HG02798 (cell line): ENCODE results near the gene SLC38A3.

Source experiments
- ATAC-seq: cut with Tn5 transposase; IDR thresholded peaks from one replicate; pipeline ENCODE4 v1.9.1; 2021; ENCODE audit warnings: mild to moderate bottlenecking; ENCODE audit not compliant: unreplicated experiment, poor library complexity

Gene SLC38A3

GRCh38 chr3:50168791-50169190 is 36.3 kb upstream of the SLC38A3 start:
- ATAC-seq = no peak

GRCh38 chr3:50169232-50169832 is 35.7 kb upstream of the SLC38A3 start:
- no peak for ATAC-seq

GRCh38 chr3:50169858-50170257 is 35.2 kb upstream of the SLC38A3 start:
- no peak for ATAC-seq

- no peak for ATAC-seq
Observed at GRCh38 chr3:50170689-50171088, 34.4 kb upstream of the SLC38A3 start.

GRCh38 chr3:50171540-50172301 is 33.4 kb upstream of the SLC38A3 start:
- no peak for ATAC-seq

GRCh38 chr3:50172626-50173220 is 32.3 kb upstream of the SLC38A3 start:
- no peak for ATAC-seq

GRCh38 chr3:50173685-50174516 is 31.2 kb upstream of the SLC38A3 start:
- no peak for ATAC-seq

GRCh38 chr3:50174517-50174895 is 30.6 kb upstream of the SLC38A3 start:
- no peak for ATAC-seq

GRCh38 chr3:50174947-50175524 is 30.0 kb upstream of the SLC38A3 start:
- no peak for ATAC-seq

- no peak for ATAC-seq
Observed at GRCh38 chr3:50177346-50177745, 27.7 kb upstream of the SLC38A3 start.

GRCh38 chr3:50179710-50180109 is 25.4 kb upstream of the SLC38A3 start:
- ATAC-seq = no peak

- ATAC-seq = no peak
Observed at GRCh38 chr3:50181985-50182384, 23.1 kb upstream of the SLC38A3 start.

GRCh38 chr3:50182533-50183099 is 22.5 kb upstream of the SLC38A3 start:
- ATAC-seq = no peak

- ATAC-seq = no peak
Observed at GRCh38 chr3:50183755-50184154, 21.3 kb upstream of the SLC38A3 start.

GRCh38 chr3:50184242-50184978 is 20.7 kb upstream of the SLC38A3 start:
- no peak for ATAC-seq

GRCh38 chr3:50185230-50185629 is 19.8 kb upstream of the SLC38A3 start:
- ATAC-seq = no peak

GRCh38 chr3:50186096-50186495 is 19.0 kb upstream of the SLC38A3 start:
- no peak for ATAC-seq

GRCh38 chr3:50187750-50188149 is 17.3 kb upstream of the SLC38A3 start:
- ATAC-seq = no peak

- peak; percentile 38 for ATAC-seq
Observed at GRCh38 chr3:50189274-50189673, 15.8 kb upstream of the SLC38A3 start.
